COR-L47 (cell line): Measurements from ENCODE around the gene HNRNPAB.
"Not testable (repeated sequence)": the region's sequence is repeated elsewhere in the genome, so short reads cannot be mapped to it uniquely, and the experiment has no call there.

Source experiments
- DNase-seq: peaks from one replicate; lab custom pipeline; 2025; lab: John Stamatoyannopoulos, UW

Gene HNRNPAB

DNA sequence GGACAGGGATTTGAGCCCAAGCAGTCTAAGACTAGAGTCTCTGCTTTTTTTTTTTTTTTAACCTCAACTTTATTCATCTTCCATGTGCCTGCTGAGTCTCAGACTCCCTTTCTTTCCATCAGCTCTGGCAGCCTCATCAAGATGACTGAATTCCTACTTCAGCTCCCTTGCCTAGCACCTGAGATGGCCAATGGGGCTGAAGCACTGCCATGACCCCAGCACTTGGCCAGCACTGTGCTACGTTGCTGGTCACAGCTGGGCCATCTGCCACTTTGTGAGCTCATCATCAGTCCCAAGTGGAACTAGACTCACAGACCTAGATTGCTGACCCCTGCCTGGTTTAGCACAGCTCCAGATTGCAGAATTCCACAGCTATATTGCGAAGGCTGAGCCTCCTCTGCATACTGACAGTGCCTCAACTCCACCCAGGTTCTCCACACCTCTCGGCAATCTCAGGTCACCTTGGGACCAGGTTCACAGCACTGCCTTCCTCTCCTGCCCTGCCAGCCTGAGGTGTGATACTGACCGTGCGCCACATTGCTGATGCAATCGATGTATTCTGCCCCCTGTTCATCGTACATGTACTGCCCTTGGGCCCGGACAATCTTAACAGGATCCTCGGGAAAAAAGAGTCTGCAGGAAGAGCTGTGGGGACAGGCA, 26.7 kb downstream of the HNRNPAB start:
- DNase-seq: no peak

DNA sequence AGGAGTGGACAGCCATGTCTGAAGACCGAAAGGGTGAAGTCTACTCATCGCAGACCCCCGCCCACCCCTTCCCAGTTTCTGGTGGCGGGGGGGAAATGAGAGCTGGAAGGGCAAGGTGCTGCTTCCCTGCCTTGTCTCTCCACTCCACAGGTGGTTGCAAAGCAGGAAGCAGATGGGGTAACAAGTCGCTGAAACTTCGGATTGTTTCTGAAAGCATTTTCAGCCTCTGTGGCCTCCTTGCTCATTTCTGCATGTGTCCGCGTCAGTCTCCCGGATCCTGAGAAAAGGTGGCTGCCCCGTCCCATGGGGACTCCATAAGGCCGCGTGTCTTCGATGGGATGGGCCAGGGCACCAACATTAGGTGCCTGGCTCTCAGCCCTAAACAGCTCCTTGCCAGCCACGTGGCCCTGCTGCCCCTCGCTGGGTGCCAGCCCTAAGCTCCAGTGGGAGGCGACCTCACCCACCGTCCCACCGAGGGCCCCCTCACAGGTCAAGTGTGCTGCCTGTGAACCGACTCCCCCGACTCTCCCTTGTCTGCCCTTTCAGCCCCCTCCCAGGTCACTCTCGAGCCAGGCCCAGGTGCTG, 27.3 kb downstream of the HNRNPAB start:
- DNase-seq: no peak

DNA sequence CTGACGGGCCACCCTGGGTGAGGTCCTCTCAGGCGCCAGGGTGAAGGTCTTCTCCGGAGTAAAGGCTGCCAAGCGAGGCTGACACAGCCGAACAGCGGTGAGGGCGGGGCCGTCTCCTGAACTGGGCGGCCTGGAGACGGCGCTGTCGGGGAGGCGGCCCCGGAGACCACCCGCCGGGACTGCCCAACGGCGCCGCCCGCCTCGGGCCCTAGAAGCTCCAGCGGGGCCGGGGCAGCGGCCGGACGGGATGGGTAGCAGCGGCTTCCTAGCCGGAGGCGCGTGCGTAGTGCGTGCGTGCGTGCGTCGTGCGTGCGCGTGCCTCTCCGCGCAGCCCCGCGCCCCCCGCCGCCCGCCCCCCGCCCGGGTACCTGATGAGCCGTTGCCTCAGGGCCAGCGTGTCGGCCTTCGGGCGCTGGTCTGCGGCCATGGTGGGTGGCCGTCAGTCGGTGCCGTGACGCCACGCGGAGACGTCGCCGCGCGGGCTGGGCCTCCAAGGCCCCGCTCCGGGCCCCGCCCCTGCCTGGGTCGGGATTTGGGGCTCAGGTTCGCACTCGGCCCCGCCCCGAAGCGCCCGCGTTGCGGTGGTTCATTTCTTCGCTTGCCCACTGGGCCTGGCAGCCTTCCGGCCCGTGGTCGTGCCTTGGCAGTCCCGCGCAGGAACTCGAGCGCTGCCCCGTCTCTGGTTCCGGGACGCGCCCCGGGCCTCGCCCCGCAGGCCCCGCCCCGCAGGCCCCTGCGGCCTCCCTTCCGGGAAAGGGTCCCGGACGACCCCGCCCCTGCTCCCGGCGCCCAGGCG, 28.0 kb downstream of the HNRNPAB start, which contains the start of gene PHYKPL:
PHYKPL (minus strand) TSS at position 679 of the 796 bp plus-strand sequence; CDS start at position 427, 252 bp downstream.
- peak; percentile 74 for DNase-seq

DNA sequence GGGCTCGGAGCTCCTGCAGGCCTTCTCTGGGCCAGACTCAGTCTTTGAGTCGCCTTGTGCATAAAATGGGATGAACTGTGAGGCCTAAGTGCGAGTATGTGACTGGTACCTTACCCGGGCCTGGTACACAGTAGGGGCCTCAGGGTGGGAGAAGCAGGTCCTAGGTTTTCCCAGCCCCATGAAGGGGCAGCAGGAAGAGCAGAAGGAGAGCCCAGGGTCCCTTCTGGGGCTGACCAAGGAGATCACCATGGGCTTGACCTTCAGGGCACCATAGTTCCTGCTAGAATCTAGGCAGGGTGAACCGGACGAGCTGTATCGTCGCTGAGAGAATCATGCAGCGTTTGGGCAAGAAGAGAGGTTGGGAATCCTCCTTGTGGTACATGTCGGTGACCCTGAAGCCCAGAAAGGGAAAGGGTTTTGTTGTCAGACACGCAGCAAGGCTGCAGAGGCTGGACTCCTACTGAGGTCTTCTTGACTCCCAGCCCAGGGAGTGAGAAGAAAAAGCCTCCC, 28.6 kb downstream of the HNRNPAB start:
- DNase-seq: no peak

DNA sequence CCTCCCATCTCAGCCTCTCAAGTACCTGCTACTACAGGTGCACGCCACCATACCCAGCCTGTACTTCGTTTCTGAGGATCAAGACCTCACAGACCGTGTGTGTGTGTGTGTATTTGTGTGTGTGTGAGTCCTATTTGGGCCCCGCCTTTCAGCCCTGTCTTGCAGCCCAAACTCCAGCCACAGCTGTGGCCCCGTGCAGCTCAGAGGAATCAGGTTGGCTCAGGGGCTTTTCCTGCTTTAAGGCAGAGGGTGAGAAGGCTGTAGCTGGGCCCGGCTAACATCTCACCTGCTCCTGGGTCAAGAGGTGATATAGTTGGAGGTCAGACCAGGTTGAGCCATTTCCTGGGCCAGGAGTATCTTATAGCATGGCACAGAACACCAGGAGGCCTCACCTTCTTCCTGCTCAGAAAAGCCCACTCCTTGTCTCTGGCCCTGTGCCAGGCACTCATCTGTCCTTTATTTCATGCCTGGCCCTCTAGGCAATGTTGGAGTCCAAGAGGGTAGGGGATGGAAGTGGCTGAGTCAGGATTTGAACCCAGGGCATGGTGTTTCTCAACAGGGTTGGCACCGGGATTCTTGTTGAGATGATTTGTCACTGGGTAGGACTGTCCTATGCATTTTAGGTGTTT, 29.9 kb downstream of the HNRNPAB start:
- DNase-seq: no peak

DNA sequence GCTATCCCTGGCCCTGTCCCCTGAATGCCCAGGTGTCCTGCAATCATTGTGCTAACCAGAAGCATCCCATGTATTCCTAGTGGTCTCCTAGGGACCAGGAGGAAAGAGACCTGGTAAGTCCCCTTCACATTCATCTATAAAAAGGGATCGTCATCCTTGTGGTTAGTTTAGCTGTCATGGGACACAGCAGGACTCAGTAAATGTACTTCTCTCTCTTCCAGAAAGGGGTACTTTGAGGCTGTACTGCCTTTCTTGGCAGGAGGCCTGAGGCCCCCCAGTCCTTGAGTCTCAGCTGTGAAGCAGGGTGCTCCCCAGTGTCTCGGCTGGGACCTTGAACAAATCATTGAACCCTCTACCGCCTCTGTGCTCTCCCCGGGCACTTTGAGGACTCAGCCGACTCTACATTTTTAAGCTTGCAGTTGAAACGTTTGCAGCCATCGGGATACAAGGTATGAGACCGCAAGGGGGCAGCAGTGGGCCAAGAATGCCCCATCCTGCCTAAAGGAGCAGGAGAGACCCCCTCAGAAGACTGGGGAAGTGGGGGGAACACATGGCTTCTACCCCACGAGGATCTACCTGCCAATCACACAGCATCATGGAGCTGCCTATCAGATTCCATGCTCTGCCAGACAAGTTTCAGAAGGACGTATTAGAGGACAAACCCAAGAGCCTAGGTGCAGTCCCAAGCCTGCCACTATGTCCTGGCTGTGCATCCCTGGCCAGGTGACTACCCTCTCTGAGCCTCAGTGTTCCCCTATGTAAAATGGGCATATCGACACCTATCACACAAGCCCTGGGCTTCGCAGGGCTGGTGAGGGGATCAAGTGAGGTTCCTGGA, 30.6 kb downstream of the HNRNPAB start:
- DNase-seq: peak; percentile 30

DNA sequence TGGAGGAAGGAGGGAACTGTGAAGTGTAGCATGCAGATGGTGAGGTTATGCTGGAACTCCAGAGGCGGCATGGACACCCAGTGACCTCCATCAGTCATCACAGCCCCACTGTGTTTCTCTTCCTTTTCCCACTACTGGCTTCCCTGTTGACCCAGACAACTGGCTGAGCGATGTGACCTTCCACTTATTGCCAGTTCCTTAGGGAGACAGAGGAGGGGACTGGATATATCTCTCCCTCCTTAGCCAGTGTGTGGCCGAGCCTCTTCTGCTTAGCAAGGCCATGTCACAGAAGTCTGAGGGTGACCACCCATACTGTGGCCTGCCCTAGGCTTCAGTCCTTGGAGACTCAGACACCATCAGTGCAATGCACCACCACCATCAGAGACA, 31.2 kb downstream of the HNRNPAB start:
- no peak for DNase-seq

DNA sequence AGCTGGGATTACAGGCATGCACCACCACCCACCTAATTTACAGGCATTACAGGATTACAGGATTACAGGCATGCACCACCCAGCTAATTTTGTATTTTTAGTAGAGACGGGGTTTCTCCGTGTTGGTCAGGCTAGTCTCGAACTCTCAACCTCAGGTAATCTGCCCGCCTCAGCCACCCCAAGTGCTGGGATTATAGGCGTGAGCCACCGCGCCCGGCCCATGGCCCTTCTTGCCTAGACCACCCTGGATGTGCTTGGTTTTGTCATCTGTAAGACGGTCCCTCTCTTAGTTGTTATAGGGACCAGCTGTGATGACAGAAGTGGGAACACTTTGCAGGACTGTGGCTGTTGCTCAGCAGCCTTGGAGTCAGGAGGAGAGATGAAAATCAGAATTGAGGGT, 31.8 kb downstream of the HNRNPAB start:
- DNase-seq: no peak

DNA sequence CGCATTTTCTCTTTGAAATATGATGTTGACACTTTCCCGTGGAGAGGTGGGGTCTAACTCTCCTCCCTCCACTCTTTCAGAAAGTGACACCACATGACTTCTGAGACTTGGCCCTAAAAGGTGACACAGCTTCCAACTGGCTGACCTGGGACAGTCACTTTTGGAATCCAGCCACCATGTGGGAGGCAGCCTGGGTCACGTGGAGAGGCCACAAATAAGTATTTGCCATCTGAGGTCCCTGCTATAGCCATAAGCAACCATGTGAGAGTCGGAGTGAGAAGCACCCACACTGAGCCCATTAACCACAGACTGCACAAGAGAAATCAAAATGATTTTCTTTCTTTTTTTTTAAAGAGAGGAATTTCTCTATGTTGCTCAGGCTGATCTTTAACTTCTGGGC, 32.3 kb downstream of the HNRNPAB start:
- DNase-seq: no peak

DNA sequence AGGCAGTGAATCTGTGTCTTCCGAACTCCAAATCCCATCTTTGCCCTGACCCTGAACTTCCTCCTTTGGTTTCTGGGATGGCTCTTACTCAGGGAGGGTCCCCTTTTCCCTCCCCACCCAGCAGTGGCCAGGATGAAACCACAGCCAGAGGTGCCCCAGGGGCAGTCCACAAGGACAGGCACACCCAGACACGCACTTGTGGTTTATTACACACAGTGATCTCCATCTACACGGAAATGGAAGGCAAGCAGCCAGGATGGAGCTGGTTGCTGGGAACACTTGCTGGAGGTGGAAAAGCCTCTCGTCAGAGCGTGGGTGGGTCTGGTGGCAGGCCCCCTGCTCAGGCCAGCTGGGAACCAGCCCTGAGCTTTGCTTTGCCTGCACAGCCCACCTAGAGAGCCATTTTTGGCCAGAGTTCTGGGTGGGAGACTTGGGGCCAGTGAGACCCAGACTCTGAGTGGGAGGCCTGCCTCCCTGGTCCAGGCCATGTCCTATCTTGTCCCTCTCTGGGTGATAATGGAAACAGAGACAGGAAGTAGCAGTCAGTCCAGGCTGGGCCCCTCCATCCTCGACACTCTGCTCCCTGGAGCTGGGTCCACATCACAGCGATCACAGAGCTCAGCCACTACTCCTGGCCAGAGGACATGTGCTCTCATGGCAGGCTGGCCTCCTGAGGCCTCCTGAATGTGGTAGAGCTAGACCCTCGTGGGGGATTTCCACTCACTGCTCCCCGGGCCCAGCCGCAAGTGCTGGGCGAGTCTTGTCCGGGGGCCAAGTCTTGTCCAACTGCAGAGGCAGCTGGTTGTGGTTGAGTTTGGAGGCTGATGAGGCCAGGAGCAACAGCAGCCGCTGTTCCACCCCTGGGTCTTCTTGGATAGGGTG, 33.3 kb downstream of the HNRNPAB start:
- no peak for DNase-seq

DNA sequence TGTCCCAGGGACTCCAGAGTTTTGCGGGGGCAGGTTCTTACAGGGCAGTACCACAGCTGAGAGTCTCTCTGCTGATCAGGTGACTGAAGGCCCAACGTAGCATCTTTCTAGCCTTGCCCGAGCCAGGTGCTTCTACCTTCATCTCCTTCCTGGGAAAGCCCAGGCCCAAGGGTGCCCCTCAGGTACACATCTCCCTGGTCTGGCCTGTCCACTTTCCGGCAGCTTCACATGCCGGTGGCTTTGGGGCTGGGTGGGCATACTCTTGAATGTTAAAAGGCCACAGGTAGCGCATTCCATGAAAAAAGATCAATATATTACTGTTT, 33.9 kb downstream of the HNRNPAB start:
- DNase-seq: no peak

DNA sequence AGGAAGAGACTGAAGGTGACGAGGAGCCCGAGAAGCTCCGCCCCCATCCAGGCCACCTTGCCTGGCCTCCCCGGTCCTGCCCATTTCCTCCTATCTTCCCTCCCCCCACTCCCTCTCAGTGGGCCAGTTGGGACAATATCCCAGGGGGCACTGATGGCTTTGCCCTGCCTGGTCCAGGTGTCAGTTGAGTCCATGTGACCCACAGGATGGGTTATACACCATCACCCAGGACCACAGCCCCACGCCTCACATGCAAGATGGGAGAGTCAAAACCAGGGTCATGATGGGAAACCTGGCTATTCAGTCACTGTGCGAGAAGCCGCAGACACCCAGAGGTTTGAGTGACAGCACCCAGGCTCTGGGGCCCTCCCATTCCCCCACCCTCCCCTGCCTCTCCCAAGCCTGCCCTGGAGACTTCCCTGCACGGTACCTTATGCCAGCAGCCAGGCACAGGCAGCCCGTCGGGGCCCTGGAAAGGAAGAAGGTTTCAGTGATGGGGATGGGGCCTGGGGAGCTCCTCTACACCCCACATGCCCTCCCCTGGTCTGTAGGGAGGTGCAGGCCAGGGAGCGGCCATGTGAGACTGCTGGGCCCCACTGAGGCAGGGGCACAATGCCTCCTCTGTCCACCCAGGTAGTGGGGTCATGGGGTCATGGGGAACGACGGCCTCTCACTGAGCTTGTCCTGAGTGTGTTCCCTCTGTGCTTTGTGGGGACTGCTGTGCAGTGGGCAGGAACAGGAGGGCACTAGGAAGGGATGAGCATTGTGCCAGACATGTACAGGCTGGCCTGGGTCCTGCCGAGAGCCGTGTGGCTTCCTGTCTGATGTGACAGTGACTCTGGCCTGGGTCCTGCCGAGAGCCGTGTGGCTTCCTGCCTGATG, 34.6 kb downstream of the HNRNPAB start:
- no peak for DNase-seq

DNA sequence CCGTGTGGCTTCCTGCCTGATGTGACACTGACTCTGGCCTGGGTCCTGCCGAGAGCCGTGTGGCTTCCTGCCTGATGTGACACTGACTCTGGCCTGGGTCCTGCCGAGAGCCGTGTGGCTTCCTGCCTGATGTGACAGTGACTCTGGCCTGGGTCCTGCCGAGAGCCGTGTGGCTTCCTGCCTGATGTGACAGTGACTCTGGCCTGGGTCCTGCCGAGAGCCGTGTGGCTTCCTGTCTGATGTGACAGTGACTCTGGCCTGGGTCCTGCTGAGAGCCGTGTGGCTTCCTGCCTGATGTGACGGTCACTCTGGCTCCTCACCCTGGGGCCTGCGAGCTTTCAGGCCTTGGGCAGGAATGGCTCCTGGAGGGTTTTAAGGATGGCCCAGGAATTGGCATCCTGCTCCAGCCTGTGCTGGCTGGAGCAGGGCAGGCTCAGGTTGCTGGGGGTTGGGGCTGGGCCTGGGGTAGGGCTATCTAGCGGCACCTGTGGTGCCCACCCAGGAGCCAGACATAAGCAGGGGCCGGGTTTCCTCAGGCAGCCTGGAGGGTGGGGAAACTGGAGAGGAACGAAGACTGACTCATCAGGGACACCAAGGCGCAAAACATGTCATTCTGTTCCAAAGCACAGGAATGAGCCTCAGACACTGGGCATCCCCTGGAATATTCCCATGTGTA, 35.4 kb downstream of the HNRNPAB start:
- DNase-seq: not testable (repeated sequence)

DNA sequence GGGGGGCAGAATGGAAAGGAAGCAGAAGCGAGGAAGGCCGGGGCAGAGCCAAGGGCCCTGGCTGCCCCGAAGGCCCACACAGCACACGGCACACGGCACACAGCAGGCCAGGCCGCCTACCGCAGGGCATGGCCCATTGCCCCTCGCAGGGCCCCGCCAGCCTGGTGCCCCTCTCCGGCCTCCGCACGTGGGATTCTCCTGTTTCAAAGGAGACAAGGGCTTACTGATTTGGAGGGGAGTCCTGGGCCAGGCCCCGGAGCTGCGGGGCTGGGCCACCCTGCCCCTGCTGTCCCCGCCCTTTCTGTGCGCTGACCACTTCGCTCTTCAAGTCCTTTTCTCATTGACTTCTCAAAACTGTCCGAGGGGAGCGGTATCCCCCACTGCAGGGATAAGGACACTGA, 36.0 kb downstream of the HNRNPAB start:
- DNase-seq: no peak

DNA sequence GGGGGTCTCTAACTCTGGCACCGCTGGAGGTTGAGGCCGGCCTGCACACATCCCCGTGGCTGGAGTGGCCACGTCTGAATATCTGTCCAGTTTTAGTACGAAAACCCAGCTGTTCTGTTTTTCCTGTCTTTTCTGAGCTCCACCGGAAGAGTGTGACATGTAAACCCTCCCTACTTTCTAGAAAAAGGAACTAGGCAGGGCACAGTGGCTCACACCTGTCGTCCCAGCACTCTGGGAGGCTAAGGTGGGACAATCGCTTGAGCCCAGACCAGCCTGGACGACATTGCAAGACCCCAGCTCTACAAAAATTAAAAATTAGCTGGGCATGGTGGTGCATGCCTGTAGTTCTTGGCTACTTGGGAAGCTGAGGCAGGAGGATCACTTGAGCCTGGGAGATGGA, 36.4 kb downstream of the HNRNPAB start:
- DNase-seq: no peak

DNA sequence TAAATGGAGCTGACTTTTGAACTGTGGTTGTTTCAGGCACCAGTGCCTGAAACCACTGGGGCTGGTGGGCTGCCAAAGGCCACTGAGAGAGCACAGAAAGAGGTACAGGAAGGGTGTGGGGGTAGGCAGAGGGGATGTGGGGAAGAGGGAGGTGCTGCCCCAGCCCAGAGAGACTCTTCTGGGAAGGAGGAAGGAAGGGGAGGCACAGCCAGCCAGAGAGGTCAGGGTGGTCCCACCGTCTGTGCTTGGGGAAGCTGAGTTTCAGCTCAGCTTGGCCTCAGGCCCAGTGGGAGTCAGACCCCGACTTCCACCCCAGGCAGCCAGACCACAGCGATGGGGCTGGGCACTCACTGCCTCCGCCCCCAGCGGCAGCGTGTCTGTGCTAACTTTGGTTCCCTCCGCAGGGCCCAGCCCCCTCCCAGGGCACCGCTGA, 36.9 kb downstream of the HNRNPAB start:
- DNase-seq: no peak

DNA sequence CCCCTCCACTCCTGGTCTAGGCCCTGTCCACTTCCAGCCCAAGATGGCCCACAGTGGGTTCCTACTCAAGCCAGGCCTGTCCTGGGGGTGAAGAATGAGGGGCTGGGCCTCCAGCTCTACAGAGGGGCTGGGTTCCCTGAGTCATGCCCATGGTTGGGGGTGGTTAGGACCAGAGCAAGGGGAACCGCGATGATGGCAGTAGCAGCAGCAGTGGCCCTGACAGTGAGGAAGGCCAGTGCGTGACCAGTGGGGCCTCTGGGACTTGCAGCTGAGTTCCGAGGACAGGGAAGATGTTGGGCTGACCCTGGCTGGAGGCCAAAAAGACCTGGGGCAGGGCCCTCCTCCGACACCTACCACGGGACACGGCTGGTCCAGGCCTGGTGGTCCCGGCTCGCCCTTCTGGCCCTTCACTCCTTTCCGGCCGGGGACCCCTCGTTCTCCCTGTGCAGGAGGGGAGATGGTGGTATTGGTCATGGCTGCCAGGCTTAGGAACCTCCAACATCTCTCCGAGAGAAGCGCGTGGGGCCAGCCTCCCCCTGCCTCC, 37.4 kb downstream of the HNRNPAB start:
- DNase-seq: no peak

DNA sequence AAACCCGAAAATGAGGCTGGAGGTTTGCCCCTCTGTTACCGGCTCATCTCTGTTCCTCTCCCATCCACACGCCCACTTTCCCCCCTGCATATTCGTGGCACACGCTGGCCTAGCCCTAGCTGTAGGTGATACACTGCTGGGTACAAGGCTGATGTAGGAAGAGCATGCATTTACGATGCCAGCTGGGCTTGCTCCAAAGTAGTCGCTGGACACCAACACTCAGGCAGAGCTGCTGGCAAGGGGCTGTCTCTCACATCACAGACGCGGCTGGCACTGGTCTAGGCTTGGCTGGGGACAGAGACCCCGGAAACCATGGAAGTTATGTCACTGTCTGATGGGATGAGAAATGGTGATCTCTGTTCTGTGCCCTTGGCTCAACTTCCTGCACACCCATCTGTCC, 38.1 kb downstream of the HNRNPAB start:
- no peak for DNase-seq

DNA sequence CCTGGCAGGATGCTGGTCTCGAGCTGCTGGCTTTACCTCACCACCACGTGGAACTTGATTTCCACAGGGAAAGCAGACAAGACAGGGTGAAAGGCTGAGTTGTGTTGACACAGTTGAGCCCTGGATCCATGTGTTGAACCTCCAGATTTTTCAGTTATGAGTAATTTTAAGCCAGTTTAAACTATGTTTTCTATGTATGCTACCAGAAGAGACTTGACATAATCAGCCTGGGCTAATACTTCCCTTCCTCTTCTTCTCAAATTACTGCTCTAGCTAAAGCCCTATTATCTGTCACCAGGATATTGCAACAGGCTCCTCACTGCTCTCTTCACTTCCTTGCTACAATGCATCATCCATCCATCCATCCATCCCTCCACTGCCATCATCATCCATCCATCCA, 40.2 kb downstream of the HNRNPAB start:
- no peak for DNase-seq
